HS-27A (cell line): ENCODE results near the gene PSD4.

Experiments used
- DNase-seq: peaks from one replicate; pipeline ENCODE4 v3.0.0-alpha.2; 2012; ENCODE audit warnings: low read depth, missing footprints

The PSD4 gene

GRCh38 chr2:113173542-113174375 is at the start of gene PSD4:
PSD4 (plus strand) TSS chr2:113173971; CDS start chr2:113182457, 8,486 bp downstream.
- no peak for DNase-seq

- no peak for DNase-seq
These were observed 49.4 kb upstream of the PSD4 start for GRCh38 chr2:113124181-113124961.

- no peak for DNase-seq
These were observed 48.6 kb upstream of the PSD4 start for GRCh38 chr2:113124984-113125855.

- DNase-seq = no peak
These were observed 46.7 kb upstream of the PSD4 start, which contains the start of gene IL1RN for GRCh38 chr2:113126845-113127645. IL1RN (plus strand) TSS chr2:113127598; CDS start chr2:113127625, 27 bp downstream.

DNA sequence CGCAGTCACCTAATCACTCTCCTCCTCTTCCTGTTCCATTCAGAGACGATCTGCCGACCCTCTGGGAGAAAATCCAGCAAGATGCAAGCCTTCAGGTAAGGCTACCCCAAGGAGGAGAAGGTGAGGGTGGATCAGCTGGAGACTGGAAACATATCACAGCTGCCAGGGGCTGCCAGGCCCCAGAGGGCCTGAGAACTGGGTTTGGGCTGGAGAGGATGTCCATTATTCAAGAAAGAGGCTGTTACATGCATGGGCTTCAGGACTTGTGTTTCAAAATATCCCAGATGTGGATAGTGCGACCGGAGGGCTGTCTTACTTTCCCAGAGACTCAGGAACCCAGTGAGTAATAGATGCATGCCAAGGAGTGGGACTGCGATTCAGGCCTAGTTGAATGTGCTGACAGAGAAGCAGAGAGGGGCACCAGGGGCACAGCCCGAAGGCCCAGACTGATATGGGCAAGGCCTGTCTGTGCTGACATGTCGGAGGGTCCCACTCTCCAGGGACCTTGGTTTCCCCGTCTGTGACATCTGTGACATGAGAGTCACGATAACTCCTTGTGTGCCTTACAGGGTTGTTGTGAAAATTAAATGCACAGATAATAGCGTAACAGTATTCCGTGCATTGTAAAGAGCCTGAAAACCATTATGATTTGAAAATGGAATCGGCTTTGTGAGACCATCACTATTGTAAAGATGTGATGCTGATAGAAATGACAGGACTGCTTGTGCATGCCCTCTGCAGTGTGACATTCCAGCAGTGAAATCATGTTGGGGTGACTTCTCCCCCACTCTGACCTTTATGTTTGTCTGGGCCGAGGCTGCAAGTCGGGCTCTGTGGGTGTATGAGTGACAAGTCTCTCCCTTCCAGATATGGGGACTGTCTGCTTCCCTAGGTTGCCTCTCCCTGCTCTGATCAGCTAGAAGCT is 45.9 kb upstream of the PSD4 start:
- DNase-seq = no peak

DNA sequence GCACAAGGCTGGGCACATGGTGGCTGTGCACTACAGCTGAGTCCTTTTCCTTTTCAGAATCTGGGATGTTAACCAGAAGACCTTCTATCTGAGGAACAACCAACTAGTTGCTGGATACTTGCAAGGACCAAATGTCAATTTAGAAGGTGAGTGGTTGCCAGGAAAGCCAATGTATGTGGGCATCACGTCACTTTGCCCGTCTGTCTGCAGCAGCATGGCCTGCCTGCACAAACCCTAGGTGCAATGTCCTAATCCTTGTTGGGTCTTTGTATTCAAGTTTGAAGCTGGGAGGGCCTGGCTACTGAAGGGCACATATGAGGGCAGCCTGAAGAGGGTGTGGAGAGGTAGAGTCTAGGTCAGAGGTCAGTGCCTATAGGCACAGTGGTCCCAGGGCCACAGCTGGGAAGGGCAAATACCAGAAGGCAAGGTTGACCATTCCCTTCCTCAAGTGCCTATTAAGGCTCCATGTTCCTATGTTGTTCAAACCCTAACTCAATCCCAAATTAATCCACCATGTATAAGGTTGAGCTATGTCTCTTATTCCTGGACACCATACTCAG is 44.2 kb upstream of the PSD4 start:
- no peak for DNase-seq

DNA sequence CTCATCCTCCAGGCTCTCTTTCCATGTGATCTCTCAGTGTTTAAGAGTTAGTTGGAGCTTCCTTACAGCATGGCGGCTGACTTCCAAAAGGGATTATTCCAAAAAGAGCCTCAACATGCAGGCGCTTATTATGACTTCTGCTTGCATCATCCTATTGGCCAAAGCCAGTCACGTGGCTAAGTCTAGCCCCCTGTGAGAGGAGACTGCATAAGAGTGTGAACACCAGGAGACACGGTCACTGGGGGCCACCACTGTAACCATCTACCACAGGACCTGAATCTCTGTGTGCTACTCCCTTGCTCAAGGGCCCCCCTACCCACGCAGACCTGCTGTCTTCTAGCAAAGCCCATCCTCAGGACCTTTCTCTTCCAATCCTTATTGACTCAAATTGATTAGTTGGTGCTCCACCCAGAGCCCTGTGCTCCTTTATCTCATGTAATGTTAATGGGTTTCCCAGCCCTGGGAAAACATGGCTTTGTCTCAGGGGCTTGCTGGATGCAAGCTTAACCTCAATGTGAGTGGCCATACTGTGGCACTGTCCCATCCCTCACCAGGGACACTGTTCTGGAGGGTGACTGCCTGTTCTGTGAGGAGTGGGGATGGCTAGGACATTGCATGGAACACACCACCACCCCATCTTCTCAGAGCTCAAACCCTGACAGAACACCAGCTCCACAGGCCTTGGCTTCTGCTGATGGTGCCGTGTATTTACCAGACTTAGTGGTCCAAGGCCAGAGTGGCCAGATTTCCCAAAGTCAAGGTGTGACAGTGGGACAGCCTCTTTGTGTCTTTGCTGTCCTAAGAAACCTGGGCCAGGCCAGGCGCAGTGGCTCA is 42.2 kb upstream of the PSD4 start:
- DNase-seq = no peak

DNA sequence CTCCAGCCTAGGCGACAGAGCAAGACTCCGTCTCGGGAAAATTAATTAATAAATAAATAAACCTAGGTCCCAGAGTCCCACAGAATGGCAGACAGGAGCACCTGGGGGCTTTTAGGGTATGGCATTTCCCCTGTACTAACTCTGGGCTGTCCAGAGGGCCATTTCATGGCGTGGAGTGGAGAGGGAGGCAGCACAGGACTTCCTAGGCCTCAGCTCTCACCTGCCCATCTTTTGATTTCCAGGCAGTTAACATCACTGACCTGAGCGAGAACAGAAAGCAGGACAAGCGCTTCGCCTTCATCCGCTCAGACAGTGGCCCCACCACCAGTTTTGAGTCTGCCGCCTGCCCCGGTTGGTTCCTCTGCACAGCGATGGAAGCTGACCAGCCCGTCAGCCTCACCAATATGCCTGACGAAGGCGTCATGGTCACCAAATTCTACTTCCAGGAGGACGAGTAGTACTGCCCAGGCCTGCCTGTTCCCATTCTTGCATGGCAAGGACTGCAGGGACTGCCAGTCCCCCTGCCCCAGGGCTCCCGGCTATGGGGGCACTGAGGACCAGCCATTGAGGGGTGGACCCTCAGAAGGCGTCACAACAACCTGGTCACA is 41.3 kb upstream of the PSD4 start:
- no peak for DNase-seq

- DNase-seq = no peak
These were observed 39.8 kb upstream of the PSD4 start for GRCh38 chr2:113133704-113134598.

- no peak for DNase-seq
These were observed 39.1 kb upstream of the PSD4 start for GRCh38 chr2:113134717-113135116.

GRCh38 chr2:113135317-113135716 is 38.5 kb upstream of the PSD4 start:
- no peak for DNase-seq

DNA sequence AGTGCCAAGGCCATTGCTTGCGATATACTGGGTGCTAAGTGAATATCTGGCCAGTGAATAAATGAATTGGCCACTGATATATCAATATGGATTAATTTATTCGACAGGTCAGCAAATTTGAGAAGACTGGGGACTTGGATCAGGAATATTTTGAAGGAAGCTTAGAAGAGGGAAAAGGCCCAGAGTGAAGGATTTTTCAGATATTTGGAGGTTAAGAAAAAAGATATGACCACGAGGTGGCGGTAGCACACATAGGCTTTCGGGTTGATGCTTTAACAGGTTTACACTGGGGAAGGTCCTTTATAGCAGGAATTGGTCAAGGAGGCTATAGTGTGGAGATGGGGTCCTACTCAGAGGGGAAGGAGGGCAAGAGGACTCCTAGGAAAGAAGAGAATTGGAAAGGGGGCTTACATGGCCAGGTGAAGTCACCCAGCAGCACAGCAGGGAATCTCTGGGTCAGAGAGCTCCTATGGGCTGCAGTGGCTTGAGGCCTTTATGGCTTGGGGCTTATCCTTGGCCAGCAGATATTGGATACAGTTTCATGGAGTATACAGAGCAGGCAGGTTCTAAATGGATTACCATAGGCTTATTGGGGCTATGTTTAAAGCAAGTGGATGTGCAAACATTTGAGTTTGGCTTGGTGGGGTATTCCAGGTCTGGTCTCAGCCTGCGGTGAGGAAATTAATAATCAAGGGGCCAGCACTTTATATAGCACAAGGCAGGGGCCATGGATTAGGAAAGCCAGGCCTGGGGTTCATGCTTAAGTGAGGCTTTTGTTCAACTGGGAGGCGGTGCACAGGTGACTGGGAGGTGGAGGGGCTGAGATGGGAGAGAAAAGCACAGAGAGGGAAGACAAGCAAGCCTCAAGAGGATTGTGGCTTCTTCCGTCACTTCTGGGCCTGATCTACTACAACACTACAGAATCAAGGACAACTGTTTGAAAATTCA is 36.7 kb upstream of the PSD4 start:
- peak; percentile 45 for DNase-seq

GRCh38 chr2:113137827-113138226 is 35.9 kb upstream of the PSD4 start:
- DNase-seq = no peak

GRCh38 chr2:113138428-113139322 is 35.1 kb upstream of the PSD4 start:
- peak; percentile 80 for DNase-seq

DNA sequence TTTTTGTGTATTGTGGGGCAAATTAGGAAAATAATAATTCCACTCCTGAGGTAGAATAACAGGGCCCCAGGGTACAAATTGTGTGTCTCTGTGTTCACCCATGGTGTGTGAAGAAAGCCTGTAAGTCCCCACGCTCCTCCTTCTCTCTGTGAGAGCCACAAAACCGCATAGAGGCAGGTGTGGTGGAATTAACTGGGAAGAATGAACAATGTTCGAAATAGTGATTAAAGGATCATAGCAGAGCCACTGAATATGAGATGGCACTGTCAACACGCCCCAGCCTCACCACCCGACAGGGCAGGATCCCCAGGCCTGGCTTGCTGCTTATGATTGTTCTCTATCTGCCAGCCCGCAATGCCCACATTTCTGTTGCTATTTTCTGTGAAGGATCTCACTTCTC is 32.3 kb upstream of the PSD4 start:
- DNase-seq = no peak
